HG02970 (cell line): ENCODE results near the gene MEX3D.

Source experiments
- ATAC-seq: cut with Tn5 transposase; IDR thresholded peaks from one replicate; pipeline ENCODE4 v1.9.1; 2021; ENCODE audit warnings: mild to moderate bottlenecking, moderate library complexity, moderate number of reproducible peaks; ENCODE audit not compliant: unreplicated experiment, low FRiP score

The MEX3D gene

DNA sequence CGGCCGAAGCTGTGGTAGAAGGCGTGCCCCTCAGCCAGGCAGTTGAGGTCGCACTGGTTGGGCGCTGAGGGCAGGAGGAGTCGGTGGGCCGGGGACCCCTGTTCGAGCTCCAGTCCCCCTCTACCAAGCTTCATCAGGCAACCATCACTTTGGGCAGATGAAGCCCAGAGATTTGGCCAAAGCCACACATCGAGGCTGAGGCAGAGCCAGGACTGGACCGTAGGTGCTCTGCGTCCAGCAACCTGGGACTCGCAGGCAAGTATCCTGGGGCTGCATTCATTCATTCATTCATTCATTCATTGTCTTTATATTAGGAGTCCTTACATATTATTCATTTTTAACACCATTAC is 59.6 kb downstream of the MEX3D start:
- no peak for ATAC-seq

DNA sequence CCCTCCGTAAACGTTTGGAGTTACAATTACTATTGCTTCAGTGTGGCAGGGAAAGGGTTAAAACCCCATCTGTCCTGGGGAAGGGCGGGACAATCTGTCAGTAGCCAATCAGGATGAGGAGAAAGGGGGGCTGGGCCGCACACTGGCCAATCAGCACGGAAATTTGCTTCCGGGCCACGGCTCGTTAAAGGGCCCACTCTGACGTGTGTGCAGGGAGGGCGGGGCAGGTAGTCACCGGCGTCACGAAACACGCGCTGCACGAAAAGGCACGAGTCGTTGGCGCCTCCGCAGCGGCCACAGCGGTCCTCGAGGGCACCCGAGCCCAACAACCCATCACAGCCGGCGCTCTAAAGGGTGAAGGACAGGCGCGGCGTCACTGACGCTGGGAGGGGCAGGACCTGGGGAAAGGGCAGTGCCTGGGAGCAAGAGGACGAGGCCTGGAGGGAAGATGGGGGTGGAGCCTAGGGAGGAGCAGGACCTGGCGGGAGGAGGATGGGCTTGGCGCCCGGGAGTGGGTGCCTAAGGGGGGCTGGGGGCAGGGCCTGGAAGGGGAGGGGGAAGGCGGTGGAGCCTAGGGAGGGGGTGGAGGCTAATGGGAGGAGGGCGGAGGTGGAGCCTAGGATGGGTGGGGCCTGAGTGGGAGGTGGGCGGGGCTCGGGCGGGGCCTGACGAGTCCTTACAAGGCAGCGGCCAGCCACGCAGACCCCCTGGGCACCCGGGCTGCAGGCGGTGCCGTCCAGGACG is 60.2 kb downstream of the MEX3D start:
- no peak for ATAC-seq

DNA sequence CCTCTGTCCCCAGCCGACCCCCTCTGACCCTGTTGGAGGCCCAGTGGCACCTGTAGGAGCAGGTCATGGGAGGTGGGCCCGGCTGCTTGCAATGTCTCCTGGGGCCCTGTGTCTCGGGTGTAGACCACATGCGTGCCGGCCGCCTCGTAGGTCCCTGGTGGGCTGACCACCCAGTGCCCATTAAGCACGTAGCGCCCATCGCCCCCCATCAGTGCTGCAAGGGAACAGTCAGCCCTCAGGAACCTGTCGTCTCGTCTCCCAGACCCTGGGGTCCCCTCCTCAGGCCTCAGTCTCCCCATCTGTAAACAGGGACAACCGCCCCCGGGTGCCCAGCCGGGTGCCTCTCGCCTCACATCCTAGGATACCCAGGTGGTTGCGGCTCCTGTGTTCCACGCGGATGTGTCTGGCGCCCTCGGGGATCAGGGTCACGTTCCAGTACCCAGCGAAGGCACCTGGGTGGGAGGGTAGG is 60.9 kb downstream of the MEX3D start:
- ATAC-seq: no peak

DNA sequence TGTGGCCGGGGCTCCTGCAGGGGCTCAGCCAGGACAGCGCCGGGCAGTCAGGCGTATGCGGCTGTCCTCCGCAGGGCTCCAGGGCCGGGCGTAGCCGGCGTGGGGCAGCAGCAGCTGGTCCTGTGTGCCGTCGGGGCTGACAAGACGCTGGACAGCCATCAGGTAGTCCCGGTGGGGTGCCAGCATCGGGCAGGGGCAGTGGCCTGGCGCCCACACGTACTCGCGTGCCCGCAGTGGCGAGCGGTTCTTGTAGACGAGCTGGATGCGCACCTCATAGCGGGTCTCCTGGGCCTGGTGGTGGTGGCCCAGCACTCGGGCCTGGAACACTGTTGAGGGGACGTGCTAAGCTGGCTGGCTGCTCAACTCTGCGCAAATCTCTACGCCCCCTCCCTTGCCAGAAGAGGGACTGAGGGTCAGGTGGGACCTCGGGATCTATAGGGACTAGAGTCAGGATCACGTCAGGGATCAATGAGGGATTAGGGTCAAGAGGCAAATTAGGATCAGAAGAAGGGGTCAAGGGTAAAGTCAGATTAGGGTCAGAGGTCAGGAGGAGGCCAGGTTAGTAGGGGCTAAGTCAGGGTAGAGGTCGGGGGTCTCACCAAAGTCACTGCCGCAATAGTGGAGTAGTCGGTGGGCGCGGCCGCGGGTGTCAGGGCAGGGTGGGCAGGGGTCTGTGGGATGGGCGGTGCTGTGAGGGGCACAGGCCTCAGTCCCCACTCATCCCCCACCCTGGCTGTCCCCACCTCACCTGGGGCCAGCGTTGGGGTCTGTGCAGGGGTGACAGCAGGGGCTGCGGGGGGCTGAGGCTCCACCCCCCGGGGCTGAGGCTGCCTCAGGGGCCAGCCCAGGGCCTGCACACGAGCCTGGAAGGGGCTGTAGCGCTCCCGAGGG is 61.9 kb downstream of the MEX3D start:
- no peak for ATAC-seq

DNA sequence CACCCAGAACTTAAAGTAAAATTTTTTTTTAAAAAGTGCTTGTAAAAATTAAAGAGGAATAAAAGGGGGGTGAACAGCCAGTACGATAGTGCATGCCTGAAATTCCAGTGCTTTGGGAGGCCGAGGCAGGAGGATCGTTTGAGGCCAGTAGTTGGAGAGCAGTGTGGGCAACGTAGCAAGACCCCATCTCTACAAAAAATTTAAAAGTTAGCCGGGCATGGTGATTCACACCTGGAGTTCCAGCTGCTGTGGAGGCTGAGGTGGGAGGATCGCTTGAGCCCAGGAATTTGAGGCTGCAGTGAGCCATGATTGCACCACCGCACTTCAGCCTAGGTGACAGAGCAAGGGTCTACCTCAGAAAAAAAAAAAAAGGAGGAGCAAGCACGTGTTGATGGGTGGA is 63.1 kb downstream of the MEX3D start:
- no peak for ATAC-seq
